Suprapubic skin (tissue), 4 donors: ENCODE results near the gene KANSL1.
"Not testable (repeated sequence)": the region's sequence is repeated elsewhere in the genome, so short reads cannot be mapped to it uniquely, and the experiment has no call there.

Source experiments
- CTCF ChIP-seq, 2 donors: fragments of 200-600 bp in 1 of 2; fragments of 450-650 bp in 1 of 2; sonication (generic) in 1 of 2; IDR thresholded peaks; one replicate each; pipeline ENCODE4 v1.5.1; 2016 to 2019; ENCODE audit warnings: antibody characterized with exemption in 2 of 2, mild to moderate bottlenecking in 1 of 2, moderate library complexity in 1 of 2
- EP300 ChIP-seq: sonication (generic); formaldehyde crosslinking; IDR thresholded peaks from one replicate; pipeline ENCODE4 v1.6.1; 2017; ENCODE audit warnings: antibody characterized with exemption
- POLR2A ChIP-seq, 2 donors: fragments of 450-650 bp; IDR thresholded peaks; one replicate each; pipeline ENCODE4 v1.6.1; 2017; ENCODE audit warnings: antibody characterized with exemption in 2 of 2, mild to moderate bottlenecking in 2 of 2, moderate library complexity in 2 of 2
- POLR2AphosphoS5 ChIP-seq, 3 donors: sonication (generic); formaldehyde crosslinking; IDR thresholded peaks; one replicate each; pipeline ENCODE4 v1.6.1; 2017; ENCODE audit warnings: antibody characterized with exemption in 3 of 3

- not testable (repeated sequence) for TF ChIP-seq CTCF (IDR thresholded peaks at IDR 0.05); POLR2A (IDR thresholded peaks at IDR 0.05); EP300; POLR2AphosphoS5 (IDR thresholded peaks at IDR 0.05)
Observed at GRCh38 chr17:46231359-46231758, 38.1 kb upstream of the KANSL1 start.
